ENCODE measurements around the gene GTF2F1. TPM values are rescaled to one million over a fixed set of nuclear protein-coding genes. Genes with fewer than 3 reads are reported as not detected.
"Not testable (repeated sequence)": the region's sequence is repeated elsewhere in the genome, so short reads cannot be mapped to it uniquely, and the experiment has no call there.

The GTF2F1 gene
- total RNA-seq, 1 experiment from 2014 or later, result 89.4 TPM

- peaks cover 20% of the 10 kb centered on the region for H3K79me2 ChIP-seq (ENCODE audit: low read length)
- H3K27ac ChIP-seq (ENCODE audit: low read length); CTCF ChIA-PET; H3F3A ChIP-seq (ENCODE audit: low read length, unreplicated experiment); H2AFZ ChIP-seq (ENCODE audit: low read length); H3K9ac ChIP-seq (ENCODE audit: low read length); H3K4me3 ChIP-seq (ENCODE audit: low read length); DNase-seq; H3K9me2 ChIP-seq (replicated peaks; ENCODE audit: low read length); H3K9me3 ChIP-seq (ENCODE audit: low read length); ATAC-seq; H3K27me3 ChIP-seq (ENCODE audit: low read length); H3K36me3 ChIP-seq (ENCODE audit: low read depth, low read length); H3K4me2 ChIP-seq (ENCODE audit: low read length); H4K20me1 ChIP-seq (ENCODE audit: low read length); intact Hi-C loops (cut with micrococcal nuclease); BruUV-seq (replicated peaks): not testable (repeated sequence)
- POLR2A ChIA-PET (ENCODE audit: unreplicated experiment), result interaction anchor here (0.7 kb wide), 1 partner anchor 121 kb away, joined by 24 read pairs; the partner anchor contains the start of gene DENND1C
- peaks cover 16% of the 10 kb centered on the region for H3K4me1 ChIP-seq (ENCODE audit: insufficient read depth, low read length)
These were observed 32.5 kb downstream of the GTF2F1 start for GRCh38 chr19:6360445-6360844.

DNA sequence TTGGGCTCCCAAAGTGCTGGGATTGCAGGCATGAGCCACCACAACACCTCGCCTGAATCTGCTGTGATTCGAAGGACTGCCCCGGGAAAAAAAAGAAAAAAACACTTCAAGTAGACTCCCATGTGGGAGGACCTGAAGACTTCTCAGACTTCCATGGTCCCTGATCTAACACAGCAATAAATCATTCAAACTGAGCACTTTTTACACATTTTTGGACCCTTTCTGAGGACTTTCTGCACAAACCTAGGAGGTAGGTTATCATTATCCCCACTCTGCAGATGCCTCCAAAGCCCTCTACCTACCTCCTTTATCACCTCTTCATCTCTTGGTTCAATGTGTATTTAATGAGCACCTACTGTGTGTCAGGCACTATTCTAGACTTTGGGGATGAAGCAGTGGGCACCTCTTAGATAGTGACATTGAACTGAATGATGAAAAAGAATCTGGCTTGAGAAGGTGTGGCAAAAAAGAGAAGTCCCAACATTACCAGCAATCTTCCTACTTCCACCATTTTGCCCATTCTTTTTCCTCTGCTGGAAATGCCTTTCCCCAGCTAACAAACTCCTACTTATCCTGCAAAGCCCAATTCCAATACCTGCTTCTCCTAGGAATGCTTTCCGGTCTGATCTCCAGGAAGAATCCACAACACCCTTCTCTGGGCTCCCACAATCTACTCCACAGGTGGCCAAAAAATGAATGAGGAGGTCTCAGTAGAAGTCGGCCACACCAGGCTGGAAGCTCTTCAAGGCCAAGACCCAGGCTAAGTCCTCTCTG lies 33.2 kb downstream of the GTF2F1 start:
- Histone ChIP-seq H3K27ac (ENCODE audit: low read length) (no peak overlapping the region), H3K9ac (ENCODE audit: low read length) (no peak overlapping the region), H3F3A (ENCODE audit: low read length, unreplicated experiment) (no peaks in the 10 kb centered on the region), H3K4me3 (ENCODE audit: low read length) (no peak overlapping the region), H3K79me2 (ENCODE audit: low read length) (peaks cover 20% of the 10 kb centered on the region), H3K27me3 (ENCODE audit: low read length) (no peaks in the 10 kb centered on the region), H3K36me3 (ENCODE audit: low read depth, low read length) (peaks cover 4% of the 10 kb centered on the region; the same call in 1 of the 2 replicates), H3K4me1 (ENCODE audit: insufficient read depth, low read length) (peaks cover 16% of the 10 kb centered on the region), H3K9me2 (replicated peaks; ENCODE audit: low read length) (no peaks in the 10 kb centered on the region), H3K9me3 (ENCODE audit: low read length) (no peaks in the 10 kb centered on the region), H4K20me1 (ENCODE audit: low read length) (no peaks in the 10 kb centered on the region), H3K4me2 (ENCODE audit: low read length) (no peak overlapping the region), H2AFZ (ENCODE audit: low read length) (no peak overlapping the region)
- ATAC-seq (no peak), DNase-seq (no peak)
- POLR2A ChIA-PET (ENCODE audit: unreplicated experiment), result no interaction called here
- intact Hi-C loops (cut with micrococcal nuclease), result no loop called here
- CTCF ChIA-PET, result no interaction called here
- BruUV-seq (replicated peaks), result no TSS peak
- TF ChIP-seq EZH2phosphoT487 (IDR thresholded peaks at IDR 0.05; ENCODE audit: borderline replicate concordance, low read length) (no peak), EZH2 (IDR thresholded peaks at IDR 0.05; ENCODE audit: low read length, unreplicated experiment) (no peak), CTCF (conservative IDR thresholded peaks at IDR 0.05; ENCODE audit: low read depth, low read length) (no peak)

DNA sequence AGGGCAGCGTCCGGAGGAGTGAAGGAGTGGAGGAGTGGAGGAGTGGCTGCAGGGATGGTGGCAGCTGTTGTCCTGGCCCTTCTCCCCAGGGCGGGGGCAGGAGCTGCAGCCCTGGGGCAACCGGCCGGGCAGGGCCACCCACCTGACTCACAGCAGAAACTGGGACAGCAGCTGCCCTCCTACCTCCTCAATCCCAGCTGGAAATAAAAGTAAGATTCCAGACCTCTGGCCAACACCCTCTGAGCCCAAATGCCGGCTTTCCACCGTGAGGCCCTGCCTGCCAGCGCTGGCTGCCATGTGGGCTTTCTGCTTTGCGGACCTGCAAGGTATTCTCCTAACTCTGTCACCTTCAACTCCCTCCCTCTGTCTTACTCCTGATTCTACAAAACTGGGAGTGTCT lies 35.0 kb downstream of the GTF2F1 start:
- peak overlapping the region; percentile 68 for H3K4me2 ChIP-seq (ENCODE audit: low read length)
- H4K20me1 ChIP-seq (ENCODE audit: low read length), result no peaks in the 10 kb centered on the region
- no peak overlapping the region for H3K9ac ChIP-seq (ENCODE audit: low read length)
- peaks cover 14% of the 10 kb centered on the region for H3K79me2 ChIP-seq (ENCODE audit: low read length)
- peak overlapping the region; percentile 78 for H2AFZ ChIP-seq (ENCODE audit: low read length)
- H3K4me1 ChIP-seq (ENCODE audit: insufficient read depth, low read length), result peaks cover 17% of the 10 kb centered on the region
- H3K36me3 ChIP-seq (ENCODE audit: low read depth, low read length), result no peaks in the 10 kb centered on the region
- ChIA-PET POLR2A (ENCODE audit: unreplicated experiment) (no interaction called here), CTCF (interaction anchor here (0.8 kb wide), 1 partner anchor 232 kb away, joined by 4 read pairs; no protein-coding TSS in a partner anchor)
- no peaks in the 10 kb centered on the region for H3K27me3 ChIP-seq (ENCODE audit: low read length)
- no peaks in the 10 kb centered on the region for H3F3A ChIP-seq (ENCODE audit: low read length, unreplicated experiment)
- H3K9me2 ChIP-seq (replicated peaks; ENCODE audit: low read length), result no peaks in the 10 kb centered on the region
- no peak overlapping the region for H3K27ac ChIP-seq (ENCODE audit: low read length)
- H3K4me3 ChIP-seq (ENCODE audit: low read length), result no peak overlapping the region
- H3K9me3 ChIP-seq (ENCODE audit: low read length), result no peaks in the 10 kb centered on the region
- TF ChIP-seq CTCF (conservative IDR thresholded peaks at IDR 0.05; ENCODE audit: low read depth, low read length), result no peak
- TF ChIP-seq EZH2phosphoT487 (IDR thresholded peaks at IDR 0.05; ENCODE audit: borderline replicate concordance, low read length), result no peak
- no peak for TF ChIP-seq EZH2 (IDR thresholded peaks at IDR 0.05; ENCODE audit: low read length, unreplicated experiment)
- DNase-seq (peak; percentile 55), ATAC-seq (peak; percentile 7; the same call in 1 of the 2 replicates)
- no TSS peak for BruUV-seq (replicated peaks)
- intact Hi-C loops (cut with micrococcal nuclease), result no loop called here
